ENCODE data around the gene RPS27L.

The RPS27L gene

DNA sequence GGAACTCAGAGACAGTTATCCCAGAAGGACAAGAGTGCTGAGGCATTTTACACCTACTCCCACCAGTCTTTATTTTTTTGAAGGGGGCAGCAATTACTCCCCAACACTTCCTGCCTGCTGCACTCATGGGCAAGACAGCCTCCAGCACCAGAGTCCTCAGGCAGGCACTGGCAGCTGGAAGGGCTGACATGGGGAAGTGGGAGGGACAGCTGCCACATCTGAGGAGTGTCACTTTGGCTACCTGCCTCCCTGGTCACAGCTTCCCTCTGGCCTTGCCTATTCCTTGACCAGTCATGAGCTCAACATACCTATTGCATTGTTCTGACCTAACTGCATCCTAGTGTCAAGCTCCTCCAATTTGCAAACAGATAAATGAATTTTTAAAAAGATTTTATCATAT is 45.8 kb downstream of the RPS27L start:
- Histone ChIP-seq H4K20me1 (ENCODE audit: insufficient read depth, low read length) (no peaks in the 10 kb centered on the region), H3K9ac (ENCODE audit: low read length) (no peak overlapping the region), H3K4me3 (ENCODE audit: low read depth, low read length, poor library complexity, severe bottlenecking) (no peak overlapping the region), H3K36me3 (ENCODE audit: insufficient read depth, low read length) (no peaks in the 10 kb centered on the region), H3K27ac (ENCODE audit: low read depth, low read length, poor library complexity, severe bottlenecking) (no peak overlapping the region), H3K4me1 (ENCODE audit: insufficient read depth, low read length, severe bottlenecking) (no peaks in the 10 kb centered on the region), H3K9me2 (ENCODE audit: low read depth, low read length) (no peaks in the 10 kb centered on the region), H3K9me3 (ENCODE audit: low read length) (no peaks in the 10 kb centered on the region), H3K27me3 (ENCODE audit: insufficient read depth, low read length) (no peaks in the 10 kb centered on the region), H3K4me2 (ENCODE audit: low read length) (no peak overlapping the region), H2AFZ (ENCODE audit: low read length) (no peak overlapping the region), H3F3A (ENCODE audit: insufficient read depth, low read length) (no peaks in the 10 kb centered on the region), H3K79me2 (ENCODE audit: insufficient read depth, low read length) (no peaks in the 10 kb centered on the region)
- TF ChIP-seq, protein P1, sequence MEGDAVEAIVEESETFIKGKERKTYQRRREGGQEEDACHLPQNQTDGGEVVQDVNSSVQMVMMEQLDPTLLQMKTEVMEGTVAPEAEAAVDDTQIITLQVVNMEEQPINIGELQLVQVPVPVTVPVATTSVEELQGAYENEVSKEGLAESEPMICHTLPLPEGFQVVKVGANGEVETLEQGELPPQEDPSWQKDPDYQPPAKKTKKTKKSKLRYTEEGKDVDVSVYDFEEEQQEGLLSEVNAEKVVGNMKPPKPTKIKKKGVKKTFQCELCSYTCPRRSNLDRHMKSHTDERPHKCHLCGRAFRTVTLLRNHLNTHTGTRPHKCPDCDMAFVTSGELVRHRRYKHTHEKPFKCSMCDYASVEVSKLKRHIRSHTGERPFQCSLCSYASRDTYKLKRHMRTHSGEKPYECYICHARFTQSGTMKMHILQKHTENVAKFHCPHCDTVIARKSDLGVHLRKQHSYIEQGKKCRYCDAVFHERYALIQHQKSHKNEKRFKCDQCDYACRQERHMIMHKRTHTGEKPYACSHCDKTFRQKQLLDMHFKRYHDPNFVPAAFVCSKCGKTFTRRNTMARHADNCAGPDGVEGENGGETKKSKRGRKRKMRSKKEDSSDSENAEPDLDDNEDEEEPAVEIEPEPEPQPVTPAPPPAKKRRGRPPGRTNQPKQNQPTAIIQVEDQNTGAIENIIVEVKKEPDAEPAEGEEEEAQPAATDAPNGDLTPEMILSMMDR (IDR thresholded peaks at IDR 0.05; ENCODE audit: low read length): no peak
- no peak for TF ChIP-seq EZH2 (IDR thresholded peaks at IDR 0.05; ENCODE audit: borderline replicate concordance, low read length)

DNA sequence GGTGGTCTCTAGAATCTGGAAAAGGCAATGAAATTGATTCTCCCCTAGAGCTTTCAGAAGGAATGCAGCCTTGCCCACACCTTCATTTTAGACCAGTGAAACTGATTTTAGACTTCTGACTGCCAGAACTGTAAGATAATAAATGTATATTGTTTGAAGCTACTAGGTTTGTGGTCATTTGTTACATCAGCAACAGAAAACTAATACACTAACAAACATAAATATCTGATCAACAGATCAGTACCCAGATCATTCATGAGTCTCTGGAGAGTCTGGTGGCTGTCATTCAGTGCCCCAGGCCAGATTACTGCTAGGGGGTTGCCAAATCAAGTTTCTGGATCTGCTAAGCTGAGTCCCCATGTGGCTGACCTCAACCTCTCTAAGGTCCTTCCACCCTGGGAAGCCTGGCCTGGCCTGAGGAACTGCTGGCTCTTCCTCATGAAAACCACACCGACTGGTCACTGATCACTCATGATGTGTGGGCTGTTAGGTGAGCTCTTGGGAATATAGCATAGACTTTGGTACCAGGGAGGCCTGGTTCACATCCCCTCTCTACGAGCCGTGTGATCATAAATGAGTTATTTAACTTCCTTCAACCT is 46.8 kb downstream of the RPS27L start:
- H3K9me2 ChIP-seq (ENCODE audit: low read depth, low read length): no peaks in the 10 kb centered on the region
- no peak overlapping the region for H3K4me3 ChIP-seq (ENCODE audit: low read depth, low read length, poor library complexity, severe bottlenecking)
- H3K4me1 ChIP-seq (ENCODE audit: insufficient read depth, low read length, severe bottlenecking): no peaks in the 10 kb centered on the region
- no peaks in the 10 kb centered on the region for H3K36me3 ChIP-seq (ENCODE audit: insufficient read depth, low read length)
- no peak overlapping the region for H3K4me2 ChIP-seq (ENCODE audit: low read length)
- 0 out of 2 replicates have a peak, but pooled peaks cover 4% of the 10 kb centered on the region for H3K9me3 ChIP-seq (ENCODE audit: low read length)
- no peaks in the 10 kb centered on the region for H3F3A ChIP-seq (ENCODE audit: insufficient read depth, low read length)
- no peaks in the 10 kb centered on the region for H3K79me2 ChIP-seq (ENCODE audit: insufficient read depth, low read length)
- H3K27ac ChIP-seq (ENCODE audit: low read depth, low read length, poor library complexity, severe bottlenecking): no peak overlapping the region
- TF ChIP-seq EZH2 (IDR thresholded peaks at IDR 0.05; ENCODE audit: borderline replicate concordance, low read length): no peak
- TF ChIP-seq, protein P1 (IDR thresholded peaks at IDR 0.05; ENCODE audit: low read length): no peak
- no peaks in the 10 kb centered on the region for H4K20me1 ChIP-seq (ENCODE audit: insufficient read depth, low read length)
- H3K27me3 ChIP-seq (ENCODE audit: insufficient read depth, low read length): no peaks in the 10 kb centered on the region
- H3K9ac ChIP-seq (ENCODE audit: low read length): no peak overlapping the region
- H2AFZ ChIP-seq (ENCODE audit: low read length): no peak overlapping the region

DNA sequence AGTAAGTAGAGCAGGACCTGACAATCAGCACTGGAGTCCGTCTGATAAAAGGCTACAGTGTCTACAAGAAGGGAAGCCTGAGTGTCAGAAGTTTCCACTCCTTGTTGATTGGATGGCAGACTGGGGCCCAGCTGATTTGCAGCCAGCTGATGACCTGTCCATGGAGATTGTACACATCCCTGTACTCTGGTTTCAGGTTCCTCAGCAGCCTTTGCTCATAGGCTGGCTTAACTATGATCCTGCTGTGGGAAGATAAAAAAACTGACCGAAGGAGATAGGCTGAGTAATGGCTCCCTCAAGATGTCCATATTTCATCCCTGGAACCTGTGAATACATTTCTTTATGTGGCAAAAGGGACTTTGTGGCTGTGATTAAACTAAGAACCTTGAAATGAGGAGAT is 47.4 kb downstream of the RPS27L start:
- Histone ChIP-seq H3F3A (ENCODE audit: insufficient read depth, low read length) (no peaks in the 10 kb centered on the region), H3K4me2 (ENCODE audit: low read length) (no peak overlapping the region), H3K9me2 (ENCODE audit: low read depth, low read length) (no peaks in the 10 kb centered on the region), H4K20me1 (ENCODE audit: insufficient read depth, low read length) (no peaks in the 10 kb centered on the region), H3K36me3 (ENCODE audit: insufficient read depth, low read length) (no peaks in the 10 kb centered on the region), H3K27me3 (ENCODE audit: insufficient read depth, low read length) (no peaks in the 10 kb centered on the region), H3K4me3 (ENCODE audit: low read depth, low read length, poor library complexity, severe bottlenecking) (no peak overlapping the region), H3K4me1 (ENCODE audit: insufficient read depth, low read length, severe bottlenecking) (no peaks in the 10 kb centered on the region), H3K27ac (ENCODE audit: low read depth, low read length, poor library complexity, severe bottlenecking) (no peak overlapping the region), H2AFZ (ENCODE audit: low read length) (no peak overlapping the region), H3K9me3 (ENCODE audit: low read length) (0 out of 2 replicates have a peak, but pooled peaks cover 4% of the 10 kb centered on the region), H3K79me2 (ENCODE audit: insufficient read depth, low read length) (no peaks in the 10 kb centered on the region), H3K9ac (ENCODE audit: low read length) (no peak overlapping the region)
- TF ChIP-seq, protein P1 (IDR thresholded peaks at IDR 0.05; ENCODE audit: low read length): no peak
- TF ChIP-seq EZH2 (IDR thresholded peaks at IDR 0.05; ENCODE audit: borderline replicate concordance, low read length): no peak
